NCI-H69 (cell line): ENCODE results near the gene UBXN6.

Source experiments
- DNase-seq: peaks from one replicate; lab custom pipeline; 2025; lab: John Stamatoyannopoulos, UW

UBXN6 gene

GRCh38 chr19:4455719-4456475 lies 1.7 kb downstream of the UBXN6 start:
- peak; percentile 49 for DNase-seq

GRCh38 chr19:4454747-4455718 lies 2.6 kb downstream of the UBXN6 start:
- no peak for DNase-seq

- DNase-seq, result no peak
Observed at GRCh38 chr19:4453232-4454179, 4.1 kb downstream of the UBXN6 start.

DNA sequence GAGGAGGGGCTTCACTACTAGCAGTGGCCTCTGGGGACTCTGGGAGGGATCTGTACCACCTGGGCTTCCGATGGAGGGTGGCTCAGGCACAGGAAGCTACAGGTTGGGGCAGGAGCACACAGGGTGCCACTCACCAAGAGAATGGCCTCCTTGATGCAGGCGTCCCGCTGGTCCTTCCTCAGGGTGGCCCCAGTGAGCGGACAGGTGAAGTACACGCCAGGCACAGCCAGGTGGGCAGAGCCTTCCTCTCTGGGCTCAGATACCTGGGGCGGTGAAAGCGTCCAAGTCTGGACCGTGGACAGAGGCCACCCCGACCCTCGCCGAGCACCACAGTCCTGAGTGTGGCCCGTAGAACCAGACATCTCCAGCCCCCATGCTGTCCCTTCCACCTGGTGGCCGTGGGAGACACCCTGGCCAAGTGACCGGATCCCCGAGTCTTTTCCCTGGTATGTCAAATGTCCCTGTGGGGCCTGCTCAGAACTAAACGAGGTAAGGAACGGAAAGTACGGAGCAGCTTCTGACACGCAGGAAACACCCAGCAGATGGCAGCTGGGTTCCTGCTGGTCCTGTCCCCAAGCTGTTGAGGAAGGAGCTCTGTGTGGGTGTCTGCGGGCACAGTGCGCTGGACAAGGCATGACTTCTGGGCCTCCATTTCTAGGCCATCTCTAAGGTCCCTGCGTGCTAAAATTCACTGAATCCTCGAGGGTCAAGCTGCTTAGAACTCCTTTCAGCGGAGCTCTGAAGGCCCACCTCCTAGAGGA lies 5.2 kb downstream of the UBXN6 start:
- DNase-seq, result no peak

DNA sequence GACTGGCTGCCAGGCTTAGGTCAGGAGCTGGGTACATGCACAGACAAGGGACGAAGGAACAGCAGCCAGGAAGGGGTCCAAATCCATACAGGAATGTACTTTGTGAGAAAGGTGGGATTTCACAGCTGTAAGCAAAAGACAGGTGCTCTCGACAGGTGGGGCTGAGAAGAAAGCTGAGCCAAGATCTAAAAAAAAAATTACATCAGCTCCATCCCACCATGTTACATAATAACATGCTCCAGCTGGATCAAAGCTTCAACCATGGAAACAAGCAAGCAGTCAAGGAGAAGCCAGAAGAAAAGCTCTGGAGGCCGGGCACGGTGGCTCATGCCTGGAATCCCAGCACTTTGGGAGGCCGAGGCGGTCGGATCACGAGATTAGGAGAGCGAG lies 8.0 kb downstream of the UBXN6 start:
- DNase-seq, result no peak

DNA sequence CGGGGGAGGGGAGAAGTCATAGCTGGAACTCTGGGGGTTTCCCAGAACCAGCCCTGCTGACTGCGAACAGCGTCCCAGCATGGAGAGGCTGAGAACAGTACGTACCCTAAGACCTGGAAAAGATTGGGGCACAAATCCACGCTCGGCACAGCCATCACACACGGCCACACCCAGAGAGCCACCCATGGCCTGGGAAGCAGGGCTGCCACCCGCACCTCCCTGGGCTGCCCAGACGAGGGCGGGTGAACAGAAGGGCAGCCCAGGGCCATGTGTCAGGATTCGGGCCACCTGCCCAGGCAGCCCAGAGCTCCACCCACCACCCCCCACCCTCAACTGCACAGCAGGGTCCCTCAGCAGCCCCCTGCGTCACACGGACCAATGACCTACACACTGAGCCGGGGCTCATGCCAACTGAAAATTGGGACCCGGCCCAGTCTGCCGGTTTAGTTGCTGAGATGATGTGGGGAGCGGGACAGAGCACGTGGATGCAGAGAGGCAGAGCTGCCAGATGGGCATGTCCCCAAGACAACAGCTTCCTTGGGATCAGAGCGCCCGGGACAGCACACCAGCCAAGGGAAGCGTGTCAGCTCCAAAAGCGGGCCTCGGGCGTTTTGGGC lies 8.5 kb downstream of the UBXN6 start:
- DNase-seq, result no peak

DNA sequence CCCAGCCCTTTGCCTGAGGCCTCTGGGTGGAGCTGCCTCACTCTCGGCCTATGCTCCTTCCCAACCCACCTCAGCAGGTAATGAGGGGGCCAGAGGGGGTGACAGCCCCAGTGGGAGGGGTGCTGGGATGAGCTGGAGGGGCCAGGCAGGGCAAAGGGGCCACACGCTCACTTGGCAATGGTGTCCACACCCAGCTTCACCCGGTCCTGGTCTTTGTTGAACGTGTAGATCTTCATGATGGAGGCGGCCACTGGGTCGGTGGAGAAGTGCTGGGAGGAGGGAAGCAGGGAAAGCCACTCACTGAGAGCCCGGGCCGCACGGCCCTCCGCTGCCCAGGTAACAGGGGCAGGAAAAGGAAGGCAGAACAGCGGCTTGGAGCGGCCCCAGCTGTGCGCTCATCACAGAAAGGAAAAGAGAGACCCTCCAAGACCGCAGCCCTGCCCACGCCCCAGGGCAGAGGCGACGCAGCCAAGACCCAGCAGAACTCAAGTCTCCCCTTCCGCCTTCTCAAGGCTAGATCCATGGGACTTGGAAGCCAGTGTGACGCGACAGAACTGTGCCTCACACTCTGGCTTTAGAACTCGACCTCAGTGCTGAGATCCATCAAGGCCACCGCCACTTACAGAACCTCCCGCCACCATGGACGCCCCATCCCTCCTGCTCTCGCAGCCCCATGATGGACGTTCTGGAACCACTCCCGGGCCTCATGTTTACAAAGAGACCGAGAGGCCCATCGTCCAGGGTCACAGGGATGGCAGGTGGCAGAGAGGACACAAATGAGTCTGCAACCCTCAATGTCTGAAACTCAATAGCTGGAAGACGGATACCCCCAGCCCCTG lies 9.2 kb downstream of the UBXN6 start:
- DNase-seq, result no peak

DNA sequence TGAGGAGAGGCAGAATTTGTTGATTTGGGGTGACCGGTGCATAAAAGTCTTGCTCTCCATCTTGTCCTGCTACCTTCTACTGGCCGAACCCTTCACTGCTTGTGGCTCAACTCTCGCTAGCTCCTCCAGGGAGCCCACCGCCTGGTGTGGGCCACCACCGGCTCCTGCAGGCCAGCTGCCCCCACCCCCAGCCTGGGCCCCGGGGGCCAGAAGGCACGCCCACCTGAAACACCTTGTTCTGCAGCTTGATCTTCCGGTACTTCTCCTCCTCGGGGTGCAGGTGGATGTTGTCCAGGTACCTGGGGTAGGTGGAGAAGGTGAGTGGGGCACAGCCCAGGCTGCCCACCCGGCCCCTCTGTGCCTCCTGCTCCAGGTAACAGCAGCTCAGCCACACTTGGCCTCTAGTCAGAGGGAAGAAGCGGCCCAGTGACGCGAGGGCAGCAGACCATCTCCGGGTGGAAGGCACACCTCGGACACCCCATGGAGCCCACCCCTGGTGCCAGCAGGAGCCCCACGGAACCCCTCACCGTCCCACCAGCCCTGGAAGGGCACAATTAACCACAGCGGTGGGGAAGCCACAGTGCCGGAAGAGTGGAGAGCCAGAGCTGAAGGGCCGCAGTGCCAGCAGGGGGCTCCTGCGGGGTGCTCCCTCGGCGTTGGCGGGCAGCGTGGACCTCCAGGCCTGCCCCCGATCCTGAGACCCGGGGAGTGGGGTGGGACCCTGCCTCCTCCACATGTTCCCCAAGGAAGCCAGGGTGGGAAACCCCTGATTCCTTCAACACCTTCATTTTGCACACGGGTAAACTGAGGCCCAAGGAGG lies 10.1 kb downstream of the UBXN6 start:
- no peak for DNase-seq

DNA sequence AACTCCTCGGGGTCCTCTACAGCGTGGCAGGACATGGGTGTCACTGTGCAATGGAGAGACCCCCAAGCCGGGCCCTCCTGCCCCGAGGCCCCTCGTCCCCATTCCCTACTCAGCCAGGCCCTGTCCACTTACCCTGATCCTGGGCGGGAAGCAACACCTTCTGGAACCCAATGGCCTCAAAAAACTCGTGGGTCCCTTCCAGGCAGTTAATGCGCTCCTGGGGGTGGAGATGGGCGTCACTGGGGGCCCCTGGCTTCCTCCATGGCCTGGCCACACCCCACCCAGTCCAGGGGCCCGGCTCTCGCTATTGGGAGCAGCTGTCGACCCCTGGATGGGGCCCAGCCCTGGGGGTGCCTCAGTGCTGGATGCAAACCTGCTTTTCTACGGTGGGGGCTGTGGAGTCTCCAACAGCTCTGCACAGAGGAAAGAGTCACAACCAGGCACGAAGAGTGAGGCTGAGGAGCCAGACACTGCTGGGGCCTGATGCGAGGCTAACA lies 10.8 kb downstream of the UBXN6 start:
- no peak for DNase-seq

- DNase-seq, result no peak
Observed at GRCh38 chr19:4445963-4446703, 11.5 kb downstream of the UBXN6 start.

GRCh38 chr19:4444765-4445741 lies 12.5 kb downstream of the UBXN6 start:
- DNase-seq, result no peak

- DNase-seq, result no peak
Observed at GRCh38 chr19:4443966-4444764, 13.4 kb downstream of the UBXN6 start.

- DNase-seq, result no peak
Observed at GRCh38 chr19:4443188-4443587, 14.4 kb downstream of the UBXN6 start.

DNA sequence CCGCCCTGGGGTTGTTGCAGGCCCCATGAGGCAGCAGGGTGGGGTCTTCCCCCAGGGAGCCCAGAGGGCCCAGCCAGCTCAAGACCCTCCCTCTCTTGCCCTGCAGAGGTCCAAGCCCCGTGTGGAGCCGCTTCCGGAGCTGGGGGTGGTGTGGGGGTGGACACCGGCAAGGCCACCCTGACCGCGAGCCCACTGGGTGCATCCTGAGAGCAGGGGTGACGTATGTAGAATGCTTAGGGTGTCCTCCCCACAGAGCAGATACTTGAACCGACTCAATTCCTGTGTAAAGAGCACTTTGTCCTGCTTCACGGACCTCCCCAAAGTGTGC lies 14.8 kb downstream of the UBXN6 start:
- no peak for DNase-seq

GRCh38 chr19:4441994-4442818 lies 15.4 kb downstream of the UBXN6 start:
- DNase-seq, result no peak
